ENCODE data around the gene NFE2. TPM values are rescaled to one million over a fixed set of nuclear protein-coding genes. Genes with fewer than 3 reads are reported as not detected.

Gene NFE2
- total and polyA plus RNA-seq, 8 donors = 0.20 to 2.0 (median 0.68) TPM; not detected in 4

GRCh38 chr12:54259194-54260011 is 41.4 kb downstream of the NFE2 start:
- H3K27ac ChIP-seq = peak overlapping the region; percentile 61 to 83 (median 78)
- intact Hi-C loops (cut with DNase I; ENCODE audit: low total_unique reads) = no loop called here
- 10 to 17% (median 12%) methylated on average over 11 of the region's 11 CpGs for WGBS, 5 donors
- H3K4me1 ChIP-seq = peaks cover 18 to 56% (median 38%) of the 10 kb centered on the region in 4 donors
- DNase-seq = peak; percentile 55 to 96
- H3K9me3 ChIP-seq = no peaks in the 10 kb centered on the region
- peaks cover 17 to 34% (median 31%) of the 10 kb centered on the region in 4 donors for H3K36me3 ChIP-seq
- H3K4me3 ChIP-seq = peak overlapping the region; percentile 39 to 42 (median 40)
- no peaks in the 10 kb centered on the region for H3K27me3 ChIP-seq
- peak in 1 of 3 donors; percentile 29 for TF ChIP-seq POLR2AphosphoS5 (IDR thresholded peaks at IDR 0.05)
- TF ChIP-seq EP300 (IDR thresholded peaks at IDR 0.05) = no peak

- intact Hi-C loops (cut with DNase I; ENCODE audit: low total_unique reads) = no loop called here
- Histone ChIP-seq H3K4me3 (no peak overlapping the region), H3K27me3 (no peaks in the 10 kb centered on the region), H3K27ac (peak overlapping the region in 4 of 5 donors; percentile 73 to 83 (median 78)), H3K9me3 (no peaks in the 10 kb centered on the region), H3K4me1 (peaks cover 18 to 52% (median 38%) of the 10 kb centered on the region in 4 donors), H3K36me3 (peaks cover 17 to 42% (median 32%) of the 10 kb centered on the region in 4 donors)
- no peak for TF ChIP-seq EP300 (IDR thresholded peaks at IDR 0.05)
- no peak for TF ChIP-seq POLR2A (IDR thresholded peaks at IDR 0.05)
- TF ChIP-seq POLR2AphosphoS5 (IDR thresholded peaks at IDR 0.05) = no peak
- DNase-seq = peak in 1 of 2 donors; percentile 35
These were observed 42.6 kb downstream of the NFE2 start for GRCh38 chr12:54258201-54258681.

DNA sequence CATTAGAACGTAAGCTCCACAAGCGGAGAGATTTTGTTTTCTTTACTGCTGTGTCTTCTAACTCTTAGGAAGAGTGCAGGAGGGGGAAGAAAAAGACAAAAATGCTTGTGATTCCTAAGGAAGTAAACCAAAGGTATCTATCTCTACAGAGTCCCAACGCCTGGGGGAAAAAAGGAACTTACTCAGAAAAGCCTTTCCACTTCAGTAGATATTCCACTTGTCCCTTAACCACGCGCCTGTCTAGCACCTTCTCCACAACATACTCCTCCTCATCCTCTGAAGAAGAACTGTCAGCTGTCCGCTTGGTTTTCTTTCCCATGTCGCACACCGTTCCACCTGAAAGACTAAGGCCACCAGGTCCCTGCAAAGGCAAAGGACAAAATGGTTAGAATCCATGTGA is 43.5 kb downstream of the NFE2 start:
- Histone ChIP-seq H3K9me3 (no peaks in the 10 kb centered on the region), H3K4me1 (peaks cover 18 to 46% (median 32%) of the 10 kb centered on the region in 4 donors), H3K36me3 (peaks cover 17 to 51% (median 34%) of the 10 kb centered on the region in 4 donors), H3K4me3 (no peak overlapping the region), H3K27ac (peak overlapping the region in 2 of 5 donors; percentile 78 to 83), H3K27me3 (no peaks in the 10 kb centered on the region)
- no peak for DNase-seq
- 89 to 95% (median 90%) methylated on average over 8 of the region's 8 CpGs for WGBS, 5 donors
- TF ChIP-seq POLR2A (IDR thresholded peaks at IDR 0.05) = no peak
- no peak for TF ChIP-seq POLR2AphosphoS5 (IDR thresholded peaks at IDR 0.05)
- no peak for TF ChIP-seq CTCF (IDR thresholded peaks at IDR 0.05)
- TF ChIP-seq EP300 (IDR thresholded peaks at IDR 0.05) = no peak
- intact Hi-C loops (cut with DNase I; ENCODE audit: low total_unique reads) = no loop called here

DNA sequence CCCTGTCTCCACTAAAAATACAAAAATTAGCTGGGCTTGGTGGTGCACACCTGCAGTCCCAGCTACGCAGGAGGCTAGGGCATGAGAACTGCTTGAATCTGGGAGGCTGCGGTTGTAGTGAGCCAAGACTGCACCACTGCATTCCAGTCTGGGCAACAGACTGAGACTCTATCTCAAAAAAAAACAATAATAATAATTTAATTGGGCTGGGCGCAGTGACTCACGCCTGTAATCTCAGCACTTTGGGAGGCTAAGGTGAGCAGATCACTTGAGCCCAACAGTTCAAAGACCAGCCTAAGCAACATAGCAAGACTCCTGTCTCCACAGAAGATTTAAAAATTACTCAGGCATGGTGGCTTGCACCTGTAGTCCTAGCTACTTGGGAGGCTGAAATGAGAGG is 47.6 kb downstream of the NFE2 start:
- intact Hi-C loops (cut with DNase I; ENCODE audit: low total_unique reads) = no loop called here
- DNase-seq = no peak
- 79 to 92% (median 91%) methylated on average over 4 of the region's 4 CpGs for WGBS, 5 donors
- H3K9me3 ChIP-seq = no peaks in the 10 kb centered on the region
- no peak overlapping the region for H3K27ac ChIP-seq
- peaks cover 17 to 80% (median 57%) of the 10 kb centered on the region in 4 donors for H3K36me3 ChIP-seq
- H3K27me3 ChIP-seq = no peaks in the 10 kb centered on the region
- no peak overlapping the region for H3K4me3 ChIP-seq
- peaks cover 0 to 14% (median 2%) of the 10 kb centered on the region in 4 donors for H3K4me1 ChIP-seq
- TF ChIP-seq CTCF (IDR thresholded peaks at IDR 0.05) (no peak), POLR2A (IDR thresholded peaks at IDR 0.05) (no peak), EP300 (IDR thresholded peaks at IDR 0.05) (no peak), POLR2AphosphoS5 (IDR thresholded peaks at IDR 0.05) (no peak)

GRCh38 chr12:54251667-54252284 is 49.0 kb downstream of the NFE2 start:
- intact Hi-C loops (cut with DNase I; ENCODE audit: low total_unique reads) = no loop called here
- DNase-seq = peak in 1 of 2 donors; percentile 70
- WGBS, 5 donors = 90 to 96% (median 95%) methylated on average over 1 of the region's 1 CpG

More at GRCh38 chr12:54251667-54252284, 49.0 kb downstream of the NFE2 start:
- TF ChIP-seq POLR2A (IDR thresholded peaks at IDR 0.05) (no peak), EP300 (IDR thresholded peaks at IDR 0.05) (no peak), CTCF (IDR thresholded peaks at IDR 0.05) (peak in 5 of 7 experiments; percentile 36 to 68 (median 53)), POLR2AphosphoS5 (IDR thresholded peaks at IDR 0.05) (no peak)
- Histone ChIP-seq H3K9me3 (no peaks in the 10 kb centered on the region), H3K4me3 (no peak overlapping the region), H3K4me1 (peaks cover 0 to 12% (median 0%) of the 10 kb centered on the region in 4 donors), H3K27me3 (no peaks in the 10 kb centered on the region), H3K36me3 (peaks cover 9 to 77% (median 55%) of the 10 kb centered on the region in 4 donors), H3K27ac (no peak overlapping the region)
